ENCODE data around the gene SLC30A3.
A peak's percentile ranks its signal among the peaks of the same experiment; 100 is the strongest.

Gene SLC30A3

GRCh38 chr2:27233341-27233740 is 29.5 kb downstream of the SLC30A3 start:
- no peak for DNase-seq (ENCODE audit: low spot score)

DNA sequence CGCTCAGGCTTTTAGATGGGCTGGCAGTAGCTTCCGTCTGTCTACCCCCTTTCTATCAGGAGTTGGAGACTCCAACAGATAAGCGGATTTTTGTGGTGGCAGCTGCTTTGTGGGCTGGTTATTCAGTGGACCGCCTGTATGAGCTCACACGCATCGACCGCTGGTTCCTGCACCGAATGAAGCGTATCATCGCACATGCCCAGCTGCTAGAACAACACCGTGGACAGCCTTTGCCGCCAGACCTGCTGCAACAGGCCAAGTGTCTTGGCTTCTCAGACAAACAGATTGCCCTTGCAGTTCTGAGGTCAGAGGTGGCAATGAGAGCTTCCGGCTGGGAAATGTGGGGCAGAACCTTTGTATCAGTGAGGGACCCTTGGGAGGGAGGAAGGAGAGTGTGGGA is 30.9 kb downstream of the SLC30A3 start:
- DNase-seq (ENCODE audit: low spot score): no peak

DNA sequence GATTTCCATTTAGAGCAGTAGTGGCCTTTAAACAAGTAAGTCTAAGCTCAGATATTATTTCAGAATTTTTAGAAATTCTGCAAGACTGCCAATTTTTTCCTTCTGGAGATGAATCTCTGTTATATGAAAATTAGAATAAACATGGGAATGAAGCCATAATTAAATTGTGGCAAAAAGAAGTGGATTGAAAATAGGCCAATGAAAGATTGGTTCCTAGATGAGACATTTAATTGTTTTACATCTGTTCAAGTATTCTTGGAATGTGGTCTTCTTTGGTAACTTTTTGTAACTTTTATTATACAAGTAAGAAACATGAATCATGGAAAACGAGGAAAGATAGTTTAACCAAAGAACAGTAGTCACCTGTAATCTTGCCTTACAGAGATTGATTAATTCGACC is 35.3 kb downstream of the SLC30A3 start:
- no peak for DNase-seq (ENCODE audit: low spot score)

GRCh38 chr2:27225526-27225925 is 37.3 kb downstream of the SLC30A3 start:
- DNase-seq (ENCODE audit: low spot score): no peak

DNA sequence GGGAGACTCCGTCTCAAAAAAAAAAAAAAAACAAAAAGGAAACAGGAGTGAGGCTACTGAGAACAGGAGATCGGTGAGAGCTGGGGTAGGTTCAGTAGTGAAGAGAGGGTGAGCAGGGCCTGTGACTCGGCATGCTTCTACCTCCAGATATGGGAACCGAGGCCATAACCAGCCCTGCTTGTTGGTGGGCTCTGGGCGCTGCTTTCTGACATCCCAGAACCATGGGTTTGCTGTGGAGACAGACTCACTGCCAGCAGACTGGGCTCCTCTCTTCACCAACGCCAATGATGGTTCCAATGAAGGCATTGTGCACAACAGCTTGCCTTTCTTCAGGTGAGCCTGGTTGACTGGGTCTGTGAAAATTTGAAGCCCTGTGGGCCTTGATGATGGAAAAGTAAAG is 39.4 kb downstream of the SLC30A3 start:
- no peak for DNase-seq (ENCODE audit: low spot score)

- no peak for DNase-seq (ENCODE audit: low spot score)
Observed at GRCh38 chr2:27222407-27222806, 40.4 kb downstream of the SLC30A3 start.

- no peak for DNase-seq (ENCODE audit: low spot score)
Observed at GRCh38 chr2:27221166-27221565, 41.7 kb downstream of the SLC30A3 start.

DNA sequence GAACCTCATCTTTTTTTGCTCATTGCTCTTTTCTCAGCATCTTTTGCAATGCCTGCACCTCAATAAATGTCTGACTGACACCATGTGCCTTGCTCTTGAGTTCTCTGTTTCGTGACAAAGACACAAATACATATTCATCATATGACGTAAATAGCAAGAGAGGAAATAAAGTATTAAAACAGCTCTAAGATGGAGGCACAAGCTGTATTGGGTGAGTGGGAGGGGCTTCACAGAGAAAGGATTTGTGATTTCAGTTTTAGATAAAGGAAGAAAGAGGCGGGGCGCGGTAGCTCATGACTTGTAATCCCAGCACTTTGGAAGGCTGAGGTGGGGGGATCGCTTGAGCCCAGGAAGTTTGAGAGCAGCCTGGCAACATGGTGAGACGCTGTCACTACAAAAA is 42.8 kb downstream of the SLC30A3 start:
- DNase-seq (ENCODE audit: low spot score): no peak

- DNase-seq (ENCODE audit: low spot score): no peak
Observed at GRCh38 chr2:27219091-27219490, 43.8 kb downstream of the SLC30A3 start.

GRCh38 chr2:27218614-27219013 is 44.2 kb downstream of the SLC30A3 start:
- no peak for DNase-seq (ENCODE audit: low spot score)

DNA sequence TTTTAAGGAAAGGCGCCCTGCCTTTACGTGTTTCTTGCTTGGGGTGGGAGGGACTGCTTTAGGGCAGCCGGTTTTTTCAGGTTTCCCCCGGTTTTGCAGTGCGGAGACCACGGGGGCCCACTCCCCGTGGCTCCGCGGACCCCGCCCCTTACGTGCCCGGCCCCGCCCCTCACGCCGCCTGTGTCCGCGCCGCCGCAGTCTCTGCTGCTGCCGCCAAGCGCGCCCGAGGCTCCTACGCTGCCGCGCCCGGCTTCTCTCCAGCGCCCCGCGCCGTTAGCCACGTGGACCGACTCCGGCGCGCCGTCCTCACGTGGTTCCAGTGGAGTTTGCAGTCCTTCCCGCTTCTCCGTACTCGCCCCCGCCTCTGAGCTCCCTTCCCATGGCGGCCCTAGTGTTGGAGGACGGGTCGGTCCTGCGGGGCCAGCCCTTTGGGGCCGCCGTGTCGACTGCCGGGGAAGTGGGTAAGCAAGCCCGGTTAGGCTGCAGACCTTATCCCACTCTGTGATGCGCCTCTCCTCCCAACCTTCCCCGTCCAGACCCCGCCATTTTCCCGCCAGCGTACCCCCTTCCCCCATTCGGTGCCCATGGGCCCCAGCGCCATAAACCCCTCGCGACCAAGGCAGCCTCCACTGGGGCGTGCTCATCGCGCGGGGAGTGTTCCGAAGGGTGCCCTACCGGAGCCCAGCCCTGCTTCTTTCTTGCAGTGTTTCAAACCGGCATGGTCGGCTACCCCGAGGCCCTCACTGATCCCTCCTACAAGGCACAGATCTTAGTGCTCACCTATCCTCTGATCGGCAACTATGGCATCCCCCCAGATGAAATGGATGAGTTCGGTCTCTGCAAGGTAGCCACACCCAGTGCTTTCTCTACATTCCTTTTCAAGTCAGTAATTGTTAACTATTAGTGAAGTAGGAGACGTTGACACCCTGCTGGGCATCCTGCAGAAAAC is 45.4 kb downstream of the SLC30A3 start, which contains the start of gene CAD:
Gene CAD (plus strand): TSS at position 197 of the 949 bp plus-strand sequence. CDS start 183 bp downstream, at position 380.
- DNase-seq (ENCODE audit: low spot score): peak; percentile 93

- DNase-seq (ENCODE audit: low spot score): no peak
Observed at GRCh38 chr2:27216416-27217137, 46.3 kb downstream of the SLC30A3 start.

DNA sequence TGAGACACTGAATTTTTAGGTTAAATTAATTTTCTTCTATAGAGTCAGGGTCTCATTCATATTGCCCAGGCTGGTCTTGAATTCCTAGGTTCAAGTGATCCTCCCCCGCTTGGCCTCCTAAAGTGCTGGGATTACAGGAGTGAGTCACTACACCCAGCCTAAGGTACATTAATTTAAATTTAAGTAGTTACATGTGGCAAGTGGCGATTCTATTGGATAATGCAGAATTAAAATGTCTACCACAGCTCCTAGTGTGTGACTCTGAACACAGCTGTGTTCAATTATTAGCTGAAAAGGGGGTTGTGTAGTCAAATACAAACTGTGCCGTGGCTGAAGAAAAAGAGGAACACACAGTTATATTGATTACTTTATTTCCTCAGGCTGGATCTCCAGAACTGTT is 47.9 kb downstream of the SLC30A3 start:
- DNase-seq (ENCODE audit: low spot score): no peak

GRCh38 chr2:27212626-27213471 is 50.0 kb downstream of the SLC30A3 start:
- peak; percentile 50 for DNase-seq (ENCODE audit: low spot score)

GRCh38 chr2:27211943-27212625 is 50.8 kb downstream of the SLC30A3 start, which contains the start of the genes ATRAID and SLC5A6:
Gene ATRAID (plus strand): TSS chr2:27212041. CDS start chr2:27212369, 328 bp downstream.
Gene SLC5A6 (minus strand): TSS chr2:27212268. CDS start chr2:27207650, 4,618 bp downstream.
- DNase-seq (ENCODE audit: low spot score): peak; percentile 87

DNA sequence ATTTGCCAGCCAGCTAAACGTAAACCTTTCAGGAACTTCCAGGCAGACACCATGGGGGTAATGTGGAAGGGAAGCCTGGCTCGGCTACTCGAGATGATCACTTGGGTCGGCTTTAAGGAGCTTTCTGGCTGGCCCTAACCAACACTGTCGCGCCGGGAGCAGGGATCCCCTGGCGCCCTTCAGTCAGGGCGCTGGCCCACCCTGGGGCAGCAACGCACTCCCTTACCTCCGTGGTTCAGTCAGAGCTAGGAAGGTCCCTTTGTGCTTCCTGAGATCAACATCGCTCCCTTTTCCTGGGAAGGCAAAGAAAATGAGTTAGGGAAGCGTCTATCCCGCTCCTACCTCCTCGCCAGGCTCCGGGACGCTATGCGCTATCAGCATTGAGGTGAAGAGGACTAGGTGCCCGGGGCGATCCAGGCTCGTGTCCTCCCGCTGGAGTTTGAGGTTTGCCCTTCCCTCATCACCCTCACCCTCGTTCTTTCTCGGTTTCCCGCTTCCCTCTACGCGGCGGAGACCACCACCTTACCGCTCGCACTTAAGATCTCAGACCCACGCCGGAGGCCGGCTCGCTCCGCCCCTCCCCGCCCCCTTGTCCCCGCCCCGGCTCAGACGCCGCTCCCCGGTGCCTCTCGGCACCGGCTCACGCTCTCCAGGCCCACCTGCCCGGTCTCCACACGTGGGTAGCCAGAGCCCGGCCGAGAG is 51.5 kb downstream of the SLC30A3 start:
- peak; percentile 49 for DNase-seq (ENCODE audit: low spot score)

GRCh38 chr2:27209621-27210401 is 53.0 kb downstream of the SLC30A3 start:
- peak; percentile 27 for DNase-seq (ENCODE audit: low spot score)

DNA sequence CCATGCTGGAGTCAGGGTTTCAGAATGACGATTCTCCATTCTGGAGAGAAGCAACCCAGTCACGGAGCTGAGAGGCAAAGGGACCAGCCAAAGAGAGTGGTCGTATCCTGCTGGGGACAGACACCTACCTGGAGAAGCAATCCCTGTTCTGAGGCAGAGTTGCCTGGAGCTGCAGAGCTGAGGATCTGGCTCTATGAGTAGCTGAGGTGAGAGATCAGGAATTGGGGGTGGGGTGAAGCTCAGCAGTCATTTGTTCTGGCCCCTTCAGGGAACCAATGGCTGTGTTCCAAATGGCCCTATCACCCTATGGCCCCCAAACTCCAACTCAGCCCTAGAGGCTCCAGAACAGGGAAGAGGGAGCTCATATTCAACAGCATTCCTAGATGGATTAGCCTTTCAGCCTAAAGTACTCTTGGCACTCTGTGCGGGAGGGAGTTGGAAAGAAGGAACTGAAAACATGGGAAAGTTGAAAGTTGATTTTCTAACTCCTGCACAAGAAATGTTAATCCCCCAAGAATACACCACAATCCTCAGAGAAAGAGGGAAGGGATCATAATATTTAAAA is 54.3 kb downstream of the SLC30A3 start:
- DNase-seq (ENCODE audit: low spot score): no peak

- DNase-seq (ENCODE audit: low spot score): no peak
Observed at GRCh38 chr2:27206346-27206745, 56.5 kb downstream of the SLC30A3 start.

Data from RKO (cell line).